HCT116 (cell line): ENCODE results near the gene RUNDC3A. TPM values are rescaled to one million over a fixed set of nuclear protein-coding genes. Genes with fewer than 3 reads are reported as not detected.

ENCODE experiments used
- ATAC-seq: fragments of 200-7000 bp; cut with Tn5 transposase; 2 replicates; pipeline ENCODE4 v1.9.1; 2020; ENCODE audit warnings: mild to moderate bottlenecking, moderate library complexity
- BruUV-seq: library from RNA; stranded (reverse); fragments of 400-500 nt; replicated peaks from 2 replicates; lab custom pipeline; 2021; lab: Mats Ljungman, UMichigan
- CTCF ChIA-PET: fragments of 300-600 bp; sonication (Branson Sonifier 250); formaldehyde crosslinking; loops from one replicate; lab custom pipeline; 2021; ENCODE audit warnings: antibody characterized with exemption; lab: Charles Lee
- POLR2A ChIA-PET: fragments of 300-600, 350-600 bp; sonication (Branson Sonifier 250); formaldehyde crosslinking; loops from one replicate; lab custom pipeline; 2021; ENCODE audit warnings: antibody characterized with exemption; lab: Charles Lee
- RAD21 ChIA-PET, 2 experiments: fragments of 300-600 bp; sonication (Branson Sonifier 250); formaldehyde crosslinking; loops; one replicate each; lab custom pipeline; 2023; ENCODE audit warnings: low total read pairs in 2 of 2; ENCODE audit not compliant: uncharacterized antibody in 2 of 2, unreplicated experiment in 2 of 2, low non-redundant PET in 1 of 2; lab: Charles Lee
- DNase-seq: peaks from one replicate; pipeline ENCODE4 v3.0.0-alpha.2; 2010; ENCODE audit warnings: low read depth, low spot score
- H2AFZ ChIP-seq: fragments of 200-600 bp; shearing (Covaris generic), sonication (generic); 2 replicates; pipeline ENCODE4 v1.6.1; 2017; ENCODE audit warnings: low read depth, mixed run types, mixed read lengths, antibody characterized with exemption, low read length; ENCODE audit not compliant: poor library complexity, severe bottlenecking
- H3K27ac ChIP-seq: 2 replicates; pipeline ENCODE4 v1.5.1; 2012; ENCODE audit warnings: low read depth, low read length
- H3K27me3 ChIP-seq: fragments of 200-600 bp; sonication (generic); 2 replicates; pipeline ENCODE4 v1.6.1; 2016; ENCODE audit warnings: mixed run types, low read length, mixed read lengths; ENCODE audit not compliant: insufficient read depth
- H3K36me3 ChIP-seq, 2 experiments: fragments of 200-500 bp in 1 of 2; fragments of 200-600 bp in 1 of 2; sonication (Bioruptor generic) in 1 of 2; sonication (generic) in 1 of 2; 2 replicates each; pipeline versions ENCODE4 v1.5.1 to v1.6.1; 2014 to 2016; ENCODE audit warnings: low read length in 2 of 2, inconsistent platforms in 1 of 2, mixed read lengths in 1 of 2, mixed run types in 1 of 2; ENCODE audit not compliant: insufficient read depth in 2 of 2, control insufficient read depth in 1 of 2
- H3K4me1 ChIP-seq, 2 experiments: fragments of 200-600 bp in 1 of 2; sonication (generic) in 1 of 2; 2 replicates each; pipeline versions ENCODE4 v1.5.1 to v1.6.1; 2012 to 2017; ENCODE audit warnings: low read length in 2 of 2, inconsistent platforms in 1 of 2, mild to moderate bottlenecking in 1 of 2, mixed read lengths in 1 of 2, mixed run types in 1 of 2, moderate library complexity in 1 of 2; ENCODE audit not compliant: insufficient read depth in 2 of 2, control insufficient read depth in 1 of 2
- H3K4me2 ChIP-seq: fragments of 200-600 bp; sonication (generic); 2 replicates; pipeline ENCODE4 v1.6.1; 2017; ENCODE audit warnings: mixed run types, low read length, mixed read lengths
- H3K4me3 ChIP-seq, 2 experiments: fragments of 200-600 bp in 1 of 2; sonication (generic) in 1 of 2; replicated peaks in 1 of 2; 2 replicates each; pipeline ENCODE4 v1.5.1; 2011 to 2016; ENCODE audit warnings: low read length in 2 of 2, control low read depth in 1 of 2, low read depth in 1 of 2, mild to moderate bottlenecking in 1 of 2, mixed read lengths in 1 of 2, mixed run types in 1 of 2
- H3K79me2 ChIP-seq: fragments of 200-600 bp; sonication (generic); 2 replicates; pipeline ENCODE4 v1.6.1; 2017; ENCODE audit warnings: mild to moderate bottlenecking, mixed run types, low read length, moderate library complexity, mixed read lengths; ENCODE audit not compliant: insufficient read depth
- H3K9ac ChIP-seq: fragments of 200-600 bp; sonication (generic); 2 replicates; pipeline ENCODE4 v1.6.1; 2016; ENCODE audit warnings: low read length, mixed read lengths
- H3K9me2 ChIP-seq: fragments of 200-600 bp; sonication (generic), shearing (Covaris generic); 2 replicates; pipeline ENCODE4 v1.6.1; 2017; ENCODE audit warnings: mixed run types, mild to moderate bottlenecking, moderate library complexity; ENCODE audit not compliant: insufficient read depth
- H3K9me3 ChIP-seq, 2 experiments: fragments of 200-500 bp in 1 of 2; fragments of 200-600 bp in 1 of 2; sonication (Bioruptor generic) in 1 of 2; sonication (generic) in 1 of 2; 2 replicates each; pipeline ENCODE4 v1.6.1; 2014 to 2017; ENCODE audit warnings: low read length in 2 of 2, mixed read lengths in 2 of 2, inconsistent platforms in 1 of 2, low read depth in 1 of 2, mild to moderate bottlenecking in 1 of 2, mixed run types in 1 of 2, moderate library complexity in 1 of 2; ENCODE audit not compliant: control insufficient read depth in 1 of 2, insufficient read depth in 1 of 2
- H4K20me1 ChIP-seq: fragments of 200-600 bp; sonication (generic), shearing (Covaris generic); 2 replicates; pipeline ENCODE4 v1.6.1; 2017; ENCODE audit warnings: mixed run types, mild to moderate bottlenecking, moderate library complexity; ENCODE audit not compliant: insufficient read depth
- EZH2phosphoT487 ChIP-seq: fragments of 200-600 bp; IDR thresholded peaks from 2 replicates; pipeline ENCODE4 v1.6.1; 2018; ENCODE audit warnings: antibody characterized with exemption, borderline replicate concordance
- FOSL1 ChIP-seq: IDR thresholded peaks from 2 replicates; pipeline ENCODE4 v1.6.1; 2012; ENCODE audit warnings: low read depth
- TCF7L2 ChIP-seq: IDR thresholded peaks from 2 replicates; pipeline ENCODE4 v1.7.0; 2011; ENCODE audit warnings: borderline replicate concordance, inconsistent platforms; ENCODE audit not compliant: insufficient read depth, insufficient read length; ENCODE audit errors: extremely low read depth
- ZNF274 ChIP-seq: fragments of 200-500 bp; sonication (Bioruptor generic); IDR thresholded peaks from 2 replicates; pipeline ENCODE4 v1.6.1; 2014; ENCODE audit warnings: mild to moderate bottlenecking, low read depth, low read length, inconsistent platforms
- intact Hi-C: fragments of 100-400 bp; cut with micrococcal nuclease; formaldehyde crosslinking; loops from 2 replicates; pipeline ENCODE4 v1.10.0; 2022
- total RNA-seq: library from RNA; stranded (reverse); gene quantifications from one replicate; pipeline ENCODE4 v1.2.1, GENCODE V29; 2021; ENCODE audit not compliant: unreplicated experiment
- TF ChIP-seq, protein P1 (sequence below): IDR thresholded peaks from 2 replicates; pipeline ENCODE4 v1.6.1; 2012
- TF ChIP-seq, protein P2 (sequence below), 3 experiments: fragments of 200-600 bp in 1 of 3; sonication (generic) in 1 of 3; IDR thresholded peaks in 2 of 3; conservative IDR thresholded peaks in 1 of 3; 2 replicates each; pipeline ENCODE4 v1.5.1; 2012 to 2017; ENCODE audit warnings: low read depth in 2 of 3, low read length in 2 of 3, antibody characterized with exemption in 1 of 3, borderline replicate concordance in 1 of 3, control low read depth in 1 of 3, mild to moderate bottlenecking in 1 of 3, mixed read lengths in 1 of 3, mixed run types in 1 of 3, moderate library complexity in 1 of 3; ENCODE audit not compliant: insufficient read depth in 1 of 3
- TF ChIP-seq, protein P3 (sequence below): IDR thresholded peaks from 2 replicates; pipeline ENCODE4 v1.6.1; 2011; ENCODE audit warnings: mild to moderate bottlenecking, low read length, moderate library complexity; ENCODE audit not compliant: insufficient replicate concordance; ENCODE audit errors: extremely low read depth

RUNDC3A gene
- total RNA-seq, 1 experiment from 2014 or later = 0.61 TPM

DNA sequence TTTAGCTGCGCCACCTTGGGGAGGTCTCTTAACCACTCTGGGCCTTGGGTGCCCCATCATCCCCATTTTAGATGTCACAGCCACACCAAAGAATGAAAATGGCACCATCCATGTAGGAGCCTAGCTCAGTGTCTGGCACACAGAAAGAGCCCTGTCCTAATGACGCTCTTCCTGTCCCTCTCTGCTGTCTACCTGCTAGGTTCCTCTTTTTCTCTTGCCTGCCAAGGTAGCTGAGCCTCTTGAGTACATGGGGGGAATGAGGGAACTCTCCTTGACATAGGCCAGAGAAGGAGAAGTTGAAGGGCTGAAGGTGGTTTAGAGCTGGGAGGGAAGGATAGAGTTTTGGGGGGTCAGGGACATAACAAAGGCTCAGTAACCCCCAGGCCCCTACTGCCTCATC, 1.8 kb downstream of the RUNDC3A start:
- ChIA-PET CTCF (no interaction called here), POLR2A (no interaction called here), RAD21 (no interaction called here)
- H4K20me1 ChIP-seq = no peaks in the 10 kb centered on the region
- intact Hi-C loops = no loop called here
- peaks cover 3 to 37% of the 10 kb centered on the region in 2 experiments; a peak in 3 of 4 replicates for H3K4me1 ChIP-seq
- H3K9me3 ChIP-seq = no peaks in the 10 kb centered on the region
- no peak for TF ChIP-seq TCF7L2
- no peak for TF ChIP-seq EZH2phosphoT487
- TF ChIP-seq, protein P1, sequence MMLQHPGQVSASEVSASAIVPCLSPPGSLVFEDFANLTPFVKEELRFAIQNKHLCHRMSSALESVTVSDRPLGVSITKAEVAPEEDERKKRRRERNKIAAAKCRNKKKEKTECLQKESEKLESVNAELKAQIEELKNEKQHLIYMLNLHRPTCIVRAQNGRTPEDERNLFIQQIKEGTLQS = no peak
- TF ChIP-seq FOSL1 = no peak
- no peak for TF ChIP-seq ZNF274
- TF ChIP-seq, protein P2, sequence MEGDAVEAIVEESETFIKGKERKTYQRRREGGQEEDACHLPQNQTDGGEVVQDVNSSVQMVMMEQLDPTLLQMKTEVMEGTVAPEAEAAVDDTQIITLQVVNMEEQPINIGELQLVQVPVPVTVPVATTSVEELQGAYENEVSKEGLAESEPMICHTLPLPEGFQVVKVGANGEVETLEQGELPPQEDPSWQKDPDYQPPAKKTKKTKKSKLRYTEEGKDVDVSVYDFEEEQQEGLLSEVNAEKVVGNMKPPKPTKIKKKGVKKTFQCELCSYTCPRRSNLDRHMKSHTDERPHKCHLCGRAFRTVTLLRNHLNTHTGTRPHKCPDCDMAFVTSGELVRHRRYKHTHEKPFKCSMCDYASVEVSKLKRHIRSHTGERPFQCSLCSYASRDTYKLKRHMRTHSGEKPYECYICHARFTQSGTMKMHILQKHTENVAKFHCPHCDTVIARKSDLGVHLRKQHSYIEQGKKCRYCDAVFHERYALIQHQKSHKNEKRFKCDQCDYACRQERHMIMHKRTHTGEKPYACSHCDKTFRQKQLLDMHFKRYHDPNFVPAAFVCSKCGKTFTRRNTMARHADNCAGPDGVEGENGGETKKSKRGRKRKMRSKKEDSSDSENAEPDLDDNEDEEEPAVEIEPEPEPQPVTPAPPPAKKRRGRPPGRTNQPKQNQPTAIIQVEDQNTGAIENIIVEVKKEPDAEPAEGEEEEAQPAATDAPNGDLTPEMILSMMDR (IDR thresholded peaks at IDR 0.05 in 2 of 3, conservative IDR thresholded peaks at IDR 0.05 in 1 of 3; ENCODE audit: borderline replicate concordance in 1 of 3, insufficient read depth in 1 of 3, low read depth in 2 of 3, low read length in 2 of 3) = no peak
- TF ChIP-seq, protein P3, sequence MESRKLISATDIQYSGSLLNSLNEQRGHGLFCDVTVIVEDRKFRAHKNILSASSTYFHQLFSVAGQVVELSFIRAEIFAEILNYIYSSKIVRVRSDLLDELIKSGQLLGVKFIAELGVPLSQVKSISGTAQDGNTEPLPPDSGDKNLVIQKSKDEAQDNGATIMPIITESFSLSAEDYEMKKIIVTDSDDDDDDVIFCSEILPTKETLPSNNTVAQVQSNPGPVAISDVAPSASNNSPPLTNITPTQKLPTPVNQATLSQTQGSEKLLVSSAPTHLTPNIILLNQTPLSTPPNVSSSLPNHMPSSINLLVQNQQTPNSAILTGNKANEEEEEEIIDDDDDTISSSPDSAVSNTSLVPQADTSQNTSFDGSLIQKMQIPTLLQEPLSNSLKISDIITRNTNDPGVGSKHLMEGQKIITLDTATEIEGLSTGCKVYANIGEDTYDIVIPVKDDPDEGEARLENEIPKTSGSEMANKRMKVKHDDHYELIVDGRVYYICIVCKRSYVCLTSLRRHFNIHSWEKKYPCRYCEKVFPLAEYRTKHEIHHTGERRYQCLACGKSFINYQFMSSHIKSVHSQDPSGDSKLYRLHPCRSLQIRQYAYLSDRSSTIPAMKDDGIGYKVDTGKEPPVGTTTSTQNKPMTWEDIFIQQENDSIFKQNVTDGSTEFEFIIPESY = no peak
- H3K36me3 ChIP-seq = no peaks in the 10 kb centered on the region
- DNase-seq = no peak
- no peaks in the 10 kb centered on the region for H3K79me2 ChIP-seq
- ATAC-seq = no peak
- H2AFZ ChIP-seq = no peak overlapping the region
- H3K9me2 ChIP-seq = no peaks in the 10 kb centered on the region
- no peaks in the 10 kb centered on the region for H3K27me3 ChIP-seq
- H3K4me2 ChIP-seq = no peak overlapping the region
- no peak overlapping the region for H3K4me3 ChIP-seq
- no TSS peak for BruUV-seq
- no peak overlapping the region for H3K27ac ChIP-seq
- H3K9ac ChIP-seq = no peak overlapping the region
